Inflammatory macrophage treated with lipopolysaccharide for 1 hour (primary cell): ENCODE data around the gene GNPTAB.
A peak's percentile ranks its signal among the peaks of the same experiment; 100 is the strongest.
"Not testable (repeated sequence)": the region's sequence is repeated elsewhere in the genome, so short reads cannot be mapped to it uniquely, and the experiment has no call there.

ENCODE experiments used
- DNase-seq, 2 donors: peaks; one replicate each; pipeline ENCODE4 v3.0.0-alpha.2; 2020 to 2022

GNPTAB gene

DNA sequence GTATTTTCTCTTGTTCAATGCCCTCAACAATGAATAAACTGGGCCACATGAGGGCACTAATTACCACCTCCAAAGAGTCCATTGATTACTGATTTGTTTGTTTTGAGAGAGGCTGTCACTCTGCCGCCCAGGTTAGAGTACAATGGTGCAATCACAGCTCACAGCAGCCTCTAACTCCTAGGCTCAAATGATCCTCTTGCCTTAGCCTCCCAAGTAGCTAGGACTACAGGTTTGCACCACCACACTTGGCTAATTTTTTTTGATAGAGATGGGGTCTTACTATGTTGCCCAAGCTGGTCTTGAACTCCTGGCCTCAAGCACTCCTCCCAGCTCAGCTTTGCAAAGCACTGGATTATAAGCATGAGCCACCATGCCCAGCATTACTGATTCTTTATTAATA, 63.2 kb downstream of the GNPTAB start:
- no peak for DNase-seq

DNA sequence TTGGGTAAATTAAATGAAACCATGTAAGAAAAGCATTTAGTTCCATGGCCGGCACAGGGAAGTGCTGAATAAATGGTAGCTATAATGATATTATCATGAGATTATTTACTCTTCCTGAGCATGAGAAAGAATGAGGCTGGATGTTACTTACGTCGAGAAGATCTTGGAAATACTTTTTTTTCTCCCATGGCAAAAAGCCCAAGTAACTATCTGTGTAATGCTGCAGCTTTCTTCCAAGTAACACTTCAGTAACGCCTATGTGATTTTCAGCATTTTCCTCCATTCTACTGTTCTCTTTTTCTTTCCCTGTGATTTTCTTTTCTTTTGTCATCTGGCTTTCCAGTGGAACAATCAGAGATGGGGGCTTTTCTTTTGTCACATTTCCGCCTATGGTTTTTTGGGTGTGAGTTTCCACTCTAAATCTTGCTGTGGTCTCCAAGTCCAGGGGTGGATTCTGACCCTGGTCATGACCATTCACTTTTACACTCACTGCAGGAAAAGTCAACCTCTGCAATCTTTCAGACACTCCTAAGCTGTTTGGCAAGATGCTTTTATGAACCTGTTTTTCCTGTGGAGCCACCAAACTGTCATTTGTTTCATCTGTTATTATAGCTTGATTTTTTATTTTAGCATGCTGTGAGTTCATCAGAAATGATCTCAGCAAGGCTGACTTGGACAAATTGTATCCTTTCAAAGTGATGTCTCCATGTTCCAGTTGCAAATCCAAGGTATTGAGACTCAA, 66.5 kb downstream of the GNPTAB start:
- DNase-seq: no peak

DNA sequence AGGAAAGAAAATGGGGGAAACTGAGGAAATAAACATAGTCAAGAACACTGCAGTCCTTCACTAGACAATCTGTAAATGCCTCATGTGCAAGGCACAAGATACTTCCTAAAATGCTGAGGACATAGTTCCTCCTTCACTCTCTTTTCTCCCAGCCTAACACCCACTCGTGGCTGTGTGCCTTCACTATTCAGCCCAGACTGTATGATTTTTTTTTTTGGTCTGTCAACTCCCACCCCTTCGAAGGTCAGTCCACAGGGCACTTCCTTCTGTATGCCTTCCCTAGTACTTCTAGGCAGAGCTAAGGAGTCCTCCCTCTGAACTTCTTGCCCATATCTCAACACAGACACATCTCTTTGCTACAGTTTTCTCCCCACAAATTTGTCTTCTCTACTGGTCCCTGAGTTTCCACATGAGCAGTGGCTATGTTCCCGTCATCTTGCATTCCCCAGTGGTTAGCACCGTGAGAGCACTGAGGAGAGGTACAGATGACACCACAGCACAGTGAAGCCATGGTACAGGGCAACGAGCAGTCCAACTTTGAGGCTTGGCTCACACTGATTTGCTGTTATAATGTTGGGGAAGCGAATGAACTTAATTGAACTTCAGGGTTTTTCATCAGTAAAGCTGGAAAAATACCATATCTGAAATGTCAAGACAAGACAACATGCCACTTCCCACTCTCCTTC, 67.4 kb downstream of the GNPTAB start:
- DNase-seq: peak; percentile 74 to 89

DNA sequence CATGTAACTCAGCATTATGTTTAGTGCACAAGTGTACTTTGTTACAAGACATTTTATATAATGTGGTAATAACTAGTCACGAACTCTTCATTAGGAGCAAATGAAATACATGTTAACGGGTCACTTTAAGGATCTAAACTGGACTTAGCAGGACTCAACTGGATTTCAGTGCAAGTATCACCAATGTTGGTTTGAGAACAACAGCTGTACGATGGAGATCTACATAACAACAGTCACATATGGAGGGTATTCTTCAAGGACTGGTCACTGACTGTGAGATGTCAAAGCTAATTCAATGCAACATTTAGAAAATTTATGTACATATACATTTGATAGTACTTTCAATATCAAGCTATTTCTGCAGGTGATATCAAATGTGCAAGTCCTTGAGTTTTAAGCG, 69.0 kb downstream of the GNPTAB start:
- no peak for DNase-seq

DNA sequence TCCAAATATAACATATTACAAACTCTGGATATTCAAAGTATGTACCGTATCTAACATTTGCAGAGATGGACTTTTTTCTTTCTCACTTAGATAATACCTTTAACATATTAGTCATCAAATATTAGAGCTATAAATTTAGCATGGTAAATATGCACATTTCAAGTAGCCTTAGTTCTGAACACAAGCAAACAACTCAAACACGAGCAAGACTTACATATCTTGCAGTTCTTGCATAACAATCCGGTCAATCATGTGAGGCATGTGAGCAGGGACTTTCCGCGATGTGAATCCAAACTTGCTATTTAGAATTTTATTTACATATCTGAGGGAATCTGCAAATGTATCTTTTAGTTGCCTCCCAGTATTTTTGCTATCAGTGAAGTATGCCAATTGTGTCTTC, 69.4 kb downstream of the GNPTAB start:
- peak; percentile 73 to 78 for DNase-seq

DNA sequence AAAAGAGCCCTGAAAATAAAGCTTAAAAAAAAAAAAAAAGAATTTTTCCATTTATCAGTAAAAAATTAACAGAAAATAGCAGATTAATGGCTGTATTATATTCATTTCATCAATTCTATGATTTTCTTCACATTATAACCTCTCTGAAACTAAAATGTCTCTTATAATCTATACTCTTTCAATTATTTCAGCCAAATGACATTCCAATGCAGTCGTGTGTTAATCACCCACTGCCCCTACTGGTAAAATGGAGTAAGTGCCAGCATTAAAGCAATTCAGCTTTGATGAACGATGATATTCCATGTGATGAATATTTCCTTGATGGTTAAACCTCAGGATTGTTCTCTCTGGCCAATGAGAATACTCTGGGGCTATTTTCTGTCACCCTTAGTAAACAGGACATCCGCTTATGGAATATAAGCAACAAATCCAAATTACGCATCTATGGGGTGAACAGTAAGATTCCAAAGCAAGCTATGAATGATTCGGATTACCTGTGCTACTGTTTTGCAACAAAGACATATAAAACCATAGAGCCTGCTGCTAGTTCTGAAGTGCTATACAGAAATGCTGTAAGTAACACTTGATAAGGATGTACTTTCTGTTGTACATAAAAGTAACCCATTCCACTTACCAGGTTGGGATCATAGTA, 71.2 kb downstream of the GNPTAB start:
- DNase-seq: peak; percentile 19 to 50

DNA sequence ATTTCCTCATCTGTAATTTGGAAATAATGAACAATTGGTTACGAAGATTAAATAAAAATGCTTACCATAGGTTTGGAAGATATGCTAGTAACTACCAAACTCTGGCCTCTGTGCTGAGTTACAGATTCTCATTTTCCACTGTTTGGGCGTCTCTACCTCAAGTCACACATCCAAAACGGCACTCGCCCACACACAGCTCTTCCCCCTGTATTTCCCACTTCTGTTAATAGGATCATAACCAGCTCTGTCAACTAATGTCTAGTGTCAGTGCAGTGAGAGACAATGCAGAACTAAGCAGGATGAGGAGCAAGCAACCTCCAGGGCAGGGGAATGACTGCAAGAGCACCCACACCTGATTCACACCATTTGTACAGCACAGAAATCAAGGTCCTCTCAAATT, 80.6 kb downstream of the GNPTAB start:
- peak; percentile 26 to 30 for DNase-seq

DNA sequence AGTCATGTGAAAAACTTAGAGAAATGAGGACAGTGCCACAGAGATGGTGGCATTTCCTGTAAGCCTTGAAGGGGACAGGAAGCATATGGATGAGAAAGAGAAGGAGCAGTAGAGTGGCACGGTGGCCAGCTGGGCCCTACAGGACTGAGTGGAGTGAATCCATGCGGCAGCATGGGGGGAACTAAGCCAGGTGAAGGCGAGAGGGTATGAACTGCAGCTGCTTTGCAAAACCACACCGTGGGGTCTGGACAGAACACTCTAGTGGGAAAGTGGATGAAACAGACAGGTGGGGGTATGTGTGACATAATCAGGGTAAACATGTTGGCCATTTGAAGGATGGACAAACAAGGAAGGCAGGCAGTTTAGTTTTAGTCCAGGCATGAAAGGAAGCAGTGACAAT, 81.1 kb downstream of the GNPTAB start:
- DNase-seq: no peak

DNA sequence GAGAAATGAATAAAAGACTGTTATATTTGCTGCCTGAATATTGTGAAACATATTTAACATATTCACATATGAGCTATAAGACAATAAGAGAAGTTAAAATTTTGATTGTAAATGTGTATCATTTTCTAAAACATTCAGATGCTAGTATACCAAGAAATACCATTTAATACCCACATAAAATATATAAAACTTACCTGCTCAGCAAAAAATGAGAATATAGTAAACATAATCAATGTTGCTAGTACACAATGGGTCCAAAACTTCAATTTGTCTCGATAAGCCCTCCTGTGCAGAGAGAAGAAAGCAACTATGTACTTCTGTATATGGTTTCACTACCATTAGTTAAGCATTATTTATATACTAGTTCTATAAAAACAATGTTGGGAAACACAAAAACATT, 81.9 kb downstream of the GNPTAB start:
- DNase-seq: no peak

DNA sequence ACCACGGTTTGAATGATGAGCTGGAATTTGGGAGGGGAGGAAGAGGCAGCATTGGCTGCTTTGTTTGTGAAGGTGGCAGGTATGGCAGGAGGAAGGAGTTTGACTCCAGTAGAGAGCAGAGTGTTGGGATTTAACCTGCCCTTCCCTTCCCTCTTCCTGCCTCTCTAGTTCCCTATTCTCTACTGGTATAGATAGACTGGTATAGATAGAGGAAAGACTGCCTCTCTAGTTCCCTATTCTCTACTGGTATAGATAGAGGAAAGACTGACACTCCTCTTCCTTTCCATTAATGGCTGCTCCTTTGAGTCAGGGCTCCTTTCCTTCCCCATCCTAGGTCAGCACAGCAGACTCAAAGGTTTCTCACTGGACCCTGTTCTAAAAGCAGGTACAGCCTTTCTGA, 83.1 kb downstream of the GNPTAB start:
- DNase-seq: peak; percentile 19 to 35

DNA sequence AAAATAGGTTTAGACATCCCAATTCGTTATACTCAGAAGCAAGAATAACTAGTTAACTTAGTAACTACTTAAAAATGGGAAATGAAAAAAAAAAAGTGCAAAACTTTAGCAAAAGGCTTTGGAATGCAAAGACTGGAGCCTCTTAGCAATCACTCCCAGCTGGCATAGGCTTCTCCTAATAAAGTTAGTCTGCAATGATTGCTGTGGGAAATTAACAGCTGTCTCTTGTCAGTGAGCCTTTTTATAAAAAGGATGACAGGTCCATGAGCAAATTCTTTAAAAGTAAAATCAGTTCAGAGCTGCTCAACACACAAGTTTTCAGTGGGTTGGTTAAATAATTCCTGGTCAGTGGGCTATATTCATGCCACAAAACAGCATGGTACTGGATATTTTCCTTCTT, 84.1 kb downstream of the GNPTAB start:
- no peak for DNase-seq

DNA sequence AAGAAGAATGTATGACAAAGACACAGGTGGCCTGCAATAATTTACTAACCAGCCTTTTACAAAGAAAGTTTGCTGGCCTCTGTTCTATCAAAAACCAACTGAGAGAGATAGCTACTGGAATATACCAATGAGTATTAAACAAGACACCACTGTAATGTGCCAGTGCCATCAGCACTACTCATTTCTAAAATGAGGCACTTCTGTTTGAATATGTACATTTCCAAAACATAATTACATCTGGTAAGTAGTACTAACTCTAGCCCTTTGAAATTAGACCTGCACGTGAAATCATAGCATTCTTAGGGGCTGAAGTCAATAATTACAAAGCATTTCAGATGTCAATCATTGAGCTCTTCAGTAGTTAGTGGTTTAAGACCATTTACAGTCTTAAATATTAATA, 84.6 kb downstream of the GNPTAB start:
- no peak for DNase-seq

DNA sequence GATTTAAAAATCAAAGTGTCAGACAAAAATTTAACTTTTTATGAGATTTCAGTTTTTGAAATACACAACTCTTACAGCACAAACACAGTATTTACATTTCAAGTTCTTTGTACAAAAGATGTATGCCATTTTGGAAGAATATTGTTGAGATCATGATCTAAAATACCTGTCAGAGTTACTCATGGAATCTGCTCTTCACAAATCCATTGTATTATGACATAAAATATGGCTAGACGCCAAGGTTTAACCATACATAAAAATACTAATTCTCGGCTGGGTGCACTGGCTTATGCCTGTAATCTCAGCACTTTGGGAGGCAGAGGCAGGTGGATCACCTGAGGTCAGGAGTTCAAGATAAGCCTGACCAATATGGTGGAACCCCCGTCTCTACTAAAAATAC, 85.3 kb downstream of the GNPTAB start:
- no peak for DNase-seq

DNA sequence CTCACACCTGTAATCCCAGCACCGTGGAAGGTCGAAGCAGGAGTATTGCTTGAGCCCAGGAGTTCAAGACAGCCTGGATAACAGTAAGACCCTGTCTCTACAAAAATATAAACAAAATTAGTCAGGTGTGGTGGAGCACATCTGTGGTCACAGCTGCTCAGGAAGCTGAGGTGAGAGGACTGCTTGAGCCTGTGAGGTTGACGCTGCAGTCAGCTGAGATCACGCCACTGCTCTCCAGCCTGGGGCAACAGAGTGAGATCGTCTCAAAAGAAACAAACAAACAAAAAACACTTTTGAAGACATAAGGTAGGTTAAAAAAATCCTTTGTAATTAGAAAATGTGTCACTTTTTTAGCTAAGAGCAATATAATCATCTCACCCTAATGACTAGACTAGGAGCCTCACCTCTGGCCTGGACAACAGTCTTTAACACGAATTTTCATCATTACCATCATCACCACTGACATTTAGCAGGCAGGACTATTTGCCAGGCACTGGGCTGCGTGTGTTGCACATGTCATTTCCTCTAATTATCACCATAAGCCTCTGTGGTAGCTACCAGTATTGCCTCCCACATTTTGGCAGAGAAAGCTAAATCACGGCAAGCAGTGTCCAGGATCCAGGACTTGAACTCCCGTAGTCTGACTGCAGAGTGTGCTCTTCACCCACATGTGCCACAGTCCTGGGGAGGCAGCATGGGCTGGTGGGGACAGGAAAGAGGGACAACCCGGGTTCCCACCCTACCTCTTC, 86.9 kb downstream of the GNPTAB start:
- no peak for DNase-seq

DNA sequence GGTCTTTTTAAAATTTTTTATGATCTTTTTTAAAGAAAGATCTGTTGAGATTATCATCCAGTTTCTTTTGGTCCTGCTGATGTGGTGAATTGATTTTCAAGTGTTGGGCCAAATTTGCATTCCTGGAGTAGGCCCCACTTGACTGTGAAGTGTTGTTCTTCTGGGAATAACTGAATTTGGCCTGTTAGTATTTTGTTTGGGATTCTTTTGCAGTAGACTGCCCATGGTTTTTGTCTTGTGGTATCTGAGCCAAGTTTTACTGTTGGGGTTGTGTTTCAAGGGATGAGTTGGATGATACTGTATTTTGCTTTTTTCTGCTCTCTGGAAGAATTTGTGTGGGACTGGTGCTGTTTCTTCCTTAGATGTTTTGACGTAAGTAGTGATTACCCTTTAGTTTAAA, 87.5 kb downstream of the GNPTAB start:
- DNase-seq: no peak

DNA sequence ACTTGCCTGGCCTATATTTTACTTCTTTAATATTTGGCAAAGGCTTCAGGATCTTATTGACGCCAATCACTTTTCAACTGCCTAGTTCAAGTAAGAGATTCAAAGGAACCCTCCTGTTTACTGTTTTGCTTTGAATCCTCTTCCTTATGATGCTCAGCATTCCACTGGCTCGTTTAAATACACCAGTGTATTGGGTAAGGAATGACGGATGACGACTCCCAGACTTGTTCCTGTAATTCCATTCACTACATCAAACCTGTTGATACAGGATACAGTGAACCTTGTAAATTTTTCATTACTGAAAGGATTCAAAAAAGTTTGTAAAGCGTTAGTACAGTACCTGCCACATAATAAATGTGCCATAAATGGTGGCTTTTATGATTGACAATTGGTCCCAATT, 89.8 kb downstream of the GNPTAB start:
- no peak for DNase-seq

DNA sequence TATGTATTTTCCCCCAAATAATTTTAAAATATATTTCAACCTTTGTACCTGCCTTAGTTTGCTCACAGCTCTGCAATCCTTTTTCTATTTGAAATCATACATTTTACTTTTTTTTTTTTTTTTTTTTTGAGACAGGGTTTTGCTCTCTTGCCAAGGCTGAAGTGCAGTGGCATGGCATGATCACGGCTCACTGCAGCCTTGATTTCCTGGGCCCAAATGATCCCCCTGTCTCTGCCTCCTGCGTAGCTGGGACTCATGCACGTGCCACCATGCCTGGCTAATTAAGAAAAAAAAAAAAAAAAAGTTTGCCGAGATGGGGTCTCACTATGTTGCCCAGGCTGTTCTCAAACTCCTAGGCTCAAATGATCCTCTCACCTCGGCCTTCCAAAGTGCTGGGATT, 90.2 kb downstream of the GNPTAB start:
- no peak for DNase-seq

DNA sequence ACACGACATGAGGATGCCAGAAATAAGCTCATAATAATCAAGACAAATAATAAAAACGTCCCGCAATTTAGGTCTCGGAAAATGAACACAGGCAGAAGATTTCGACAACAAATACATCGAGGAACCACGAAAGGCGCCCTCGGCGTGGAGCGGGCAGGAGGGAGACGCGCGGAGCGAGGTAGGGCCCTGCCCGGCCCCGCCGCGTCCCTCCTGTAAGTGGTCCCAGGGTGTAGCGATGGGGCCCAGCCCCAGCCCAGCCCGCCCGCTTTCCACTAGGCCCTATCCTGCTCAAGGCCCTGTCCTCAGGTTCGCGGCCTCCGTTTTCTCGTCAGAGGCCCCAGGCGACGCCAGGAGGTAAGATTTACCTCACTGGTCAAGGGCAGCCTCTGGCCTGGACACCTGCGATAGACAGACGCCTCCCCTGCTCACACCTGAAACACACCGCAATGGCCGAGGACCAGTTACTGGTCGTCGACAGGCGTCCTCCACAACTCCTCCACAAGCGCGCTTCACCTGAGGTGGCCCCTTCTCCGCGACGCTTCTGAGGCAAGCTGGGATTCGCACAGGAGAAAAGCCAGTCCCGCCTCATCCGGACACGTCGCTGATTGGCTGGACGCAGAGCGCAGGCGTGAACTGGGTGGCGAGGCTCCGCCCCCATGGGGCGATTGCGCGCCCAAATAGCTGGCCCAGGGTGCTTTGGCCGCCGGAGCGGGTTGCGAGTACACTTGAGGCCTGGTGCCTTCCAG, 91.7 kb downstream of the GNPTAB start, which contains the start of gene SYCP3:
Gene SYCP3, minus strand, starts transcription at position 543 of the 746 bp plus-strand sequence. CDS start 1,527 bp downstream, outside the sequence.
- no peak for DNase-seq

DNA sequence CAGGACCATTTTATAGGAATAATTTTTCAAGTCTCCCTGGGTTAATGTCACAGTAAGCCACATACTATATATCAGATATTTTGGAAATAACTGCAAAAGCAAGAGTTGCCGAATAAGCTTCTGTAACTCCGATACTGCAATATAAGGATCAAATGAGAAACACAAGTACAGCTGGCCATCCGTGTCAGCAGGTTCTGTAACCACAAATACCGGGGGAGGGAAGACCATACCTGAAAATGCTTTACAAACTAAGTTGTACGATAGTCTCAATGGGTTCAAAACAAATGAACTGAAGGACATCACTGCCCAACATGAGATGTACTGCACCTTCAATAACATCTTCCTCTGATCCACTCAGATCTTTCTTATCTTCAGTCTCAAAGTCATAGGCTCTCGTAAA, 93.3 kb downstream of the GNPTAB start:
- no peak for DNase-seq

DNA sequence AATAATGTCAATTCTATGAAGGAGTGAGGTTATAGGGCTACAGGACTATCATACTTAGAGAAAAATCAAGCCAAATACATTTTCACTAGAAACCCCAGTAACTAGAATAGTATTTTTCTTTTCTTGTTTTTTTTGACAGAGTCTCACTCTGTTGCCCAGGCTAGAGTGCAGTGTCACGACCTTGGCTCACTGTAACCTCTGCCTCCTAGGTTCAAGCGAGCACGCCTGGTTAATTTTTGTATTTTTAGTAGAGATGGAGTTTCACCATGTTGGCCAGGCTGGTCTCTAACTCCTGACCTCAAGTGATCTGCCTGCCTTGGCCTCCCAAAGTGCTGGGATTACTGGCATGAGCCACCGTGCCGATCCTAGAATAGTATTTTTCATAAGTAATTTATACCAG, 96.3 kb downstream of the GNPTAB start:
- not testable (repeated sequence) for DNase-seq

DNA sequence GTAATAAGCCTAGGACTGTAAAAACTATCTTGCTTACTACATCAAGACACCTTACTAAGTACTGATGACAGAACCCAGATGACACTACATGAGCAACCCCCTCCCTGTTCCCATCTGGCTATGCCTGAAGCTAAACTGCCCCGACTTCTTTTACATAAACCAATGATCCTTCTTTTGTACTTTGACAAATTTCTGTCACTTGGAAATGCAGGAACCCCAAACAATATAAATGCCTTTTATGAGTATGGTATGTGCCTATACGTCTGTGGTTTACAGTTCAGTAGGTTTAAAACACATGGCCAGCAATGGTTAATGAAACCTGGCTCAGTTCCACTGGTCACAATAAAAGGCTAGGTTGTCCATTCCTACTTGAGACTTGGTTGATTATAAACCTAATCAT, 97.6 kb downstream of the GNPTAB start:
- no peak for DNase-seq

DNA sequence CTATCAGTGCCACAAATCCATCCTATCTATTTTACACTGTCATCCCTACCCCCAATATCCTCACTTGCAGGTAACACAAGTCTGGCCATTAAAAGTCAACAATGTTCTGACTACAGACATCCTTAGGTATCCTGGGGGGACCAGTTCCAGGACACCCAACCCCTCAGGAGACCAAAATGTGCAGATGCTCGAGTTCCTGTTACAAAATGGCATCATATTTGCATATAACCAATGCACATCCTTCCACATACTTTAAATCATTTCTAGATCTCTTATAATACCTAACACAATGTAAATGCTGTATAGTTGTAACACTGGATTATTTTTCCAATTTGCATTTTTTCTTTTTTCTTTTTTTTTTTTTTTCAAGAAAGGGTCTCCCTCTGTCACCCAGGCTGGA, 98.4 kb downstream of the GNPTAB start:
- DNase-seq: no peak

DNA sequence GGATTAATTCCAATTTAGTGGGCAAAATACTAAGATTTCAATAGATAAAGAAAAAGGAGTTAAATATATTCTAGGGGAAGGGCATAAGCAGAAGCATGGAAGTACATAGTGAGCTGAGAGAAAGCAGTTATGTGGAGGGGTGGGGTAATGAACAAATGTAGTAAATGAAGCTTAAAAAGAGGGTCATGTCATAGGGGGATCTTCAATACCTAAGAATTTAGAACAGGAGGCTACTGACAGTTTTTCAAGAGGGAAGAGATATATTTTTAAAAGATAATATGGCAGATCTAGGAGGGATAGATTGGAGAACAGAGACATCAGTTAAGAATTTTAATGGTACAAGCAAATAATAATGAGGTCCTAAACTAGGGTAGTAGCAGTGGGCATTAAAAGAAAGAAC, 100.9 kb downstream of the GNPTAB start:
- DNase-seq: no peak
